Measurements from ENCODE around the gene NANS. TPM values are rescaled to one million over a fixed set of nuclear protein-coding genes. Genes with fewer than 3 reads are reported as not detected.
A peak's percentile ranks its signal among the peaks of the same experiment; 100 is the strongest.

The NANS gene
- total and polyA plus RNA-seq, 10 of the 15 experiments (the other 5 are each of a cell fraction or from before 2014, with no cell fraction given), result 21.0 to 126 (median 52.3) TPM

DNA sequence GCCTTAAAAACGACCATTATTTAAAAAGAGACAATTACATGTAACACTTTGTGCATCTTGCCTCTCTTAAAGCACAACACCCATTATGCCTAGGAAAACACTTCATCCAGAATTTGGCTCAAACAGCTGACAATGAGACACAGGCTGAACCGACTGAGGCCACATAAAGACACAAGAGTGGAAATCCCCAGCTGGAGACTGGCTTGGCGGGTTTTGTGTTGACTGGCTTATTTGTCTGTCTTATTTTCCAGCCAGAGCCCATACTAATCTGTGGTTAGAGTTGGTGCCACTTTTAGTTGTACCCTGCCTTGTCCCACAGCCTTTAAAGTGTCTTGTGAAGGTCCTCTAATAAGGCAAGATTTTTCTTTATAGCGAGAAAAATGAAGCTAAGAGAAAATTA is 41.3 kb downstream of the NANS start (continued):
- no peak for TF ChIP-seq STAT1 (conservative IDR thresholded peaks at IDR 0.05)
- no peak for TF ChIP-seq NFYB (IDR thresholded peaks at IDR 0.05; ENCODE audit: insufficient read depth, low read depth, low read length)
- no peak for TF ChIP-seq BRCA1 (IDR thresholded peaks at IDR 0.05; ENCODE audit: low read depth, low read length)
- no peak for TF ChIP-seq ZNF274 (IDR thresholded peaks at IDR 0.05; ENCODE audit: insufficient read depth, insufficient read length)
- no peak for TF ChIP-seq PAX8 (IDR thresholded peaks at IDR 0.05)
- TF ChIP-seq, protein P1, sequence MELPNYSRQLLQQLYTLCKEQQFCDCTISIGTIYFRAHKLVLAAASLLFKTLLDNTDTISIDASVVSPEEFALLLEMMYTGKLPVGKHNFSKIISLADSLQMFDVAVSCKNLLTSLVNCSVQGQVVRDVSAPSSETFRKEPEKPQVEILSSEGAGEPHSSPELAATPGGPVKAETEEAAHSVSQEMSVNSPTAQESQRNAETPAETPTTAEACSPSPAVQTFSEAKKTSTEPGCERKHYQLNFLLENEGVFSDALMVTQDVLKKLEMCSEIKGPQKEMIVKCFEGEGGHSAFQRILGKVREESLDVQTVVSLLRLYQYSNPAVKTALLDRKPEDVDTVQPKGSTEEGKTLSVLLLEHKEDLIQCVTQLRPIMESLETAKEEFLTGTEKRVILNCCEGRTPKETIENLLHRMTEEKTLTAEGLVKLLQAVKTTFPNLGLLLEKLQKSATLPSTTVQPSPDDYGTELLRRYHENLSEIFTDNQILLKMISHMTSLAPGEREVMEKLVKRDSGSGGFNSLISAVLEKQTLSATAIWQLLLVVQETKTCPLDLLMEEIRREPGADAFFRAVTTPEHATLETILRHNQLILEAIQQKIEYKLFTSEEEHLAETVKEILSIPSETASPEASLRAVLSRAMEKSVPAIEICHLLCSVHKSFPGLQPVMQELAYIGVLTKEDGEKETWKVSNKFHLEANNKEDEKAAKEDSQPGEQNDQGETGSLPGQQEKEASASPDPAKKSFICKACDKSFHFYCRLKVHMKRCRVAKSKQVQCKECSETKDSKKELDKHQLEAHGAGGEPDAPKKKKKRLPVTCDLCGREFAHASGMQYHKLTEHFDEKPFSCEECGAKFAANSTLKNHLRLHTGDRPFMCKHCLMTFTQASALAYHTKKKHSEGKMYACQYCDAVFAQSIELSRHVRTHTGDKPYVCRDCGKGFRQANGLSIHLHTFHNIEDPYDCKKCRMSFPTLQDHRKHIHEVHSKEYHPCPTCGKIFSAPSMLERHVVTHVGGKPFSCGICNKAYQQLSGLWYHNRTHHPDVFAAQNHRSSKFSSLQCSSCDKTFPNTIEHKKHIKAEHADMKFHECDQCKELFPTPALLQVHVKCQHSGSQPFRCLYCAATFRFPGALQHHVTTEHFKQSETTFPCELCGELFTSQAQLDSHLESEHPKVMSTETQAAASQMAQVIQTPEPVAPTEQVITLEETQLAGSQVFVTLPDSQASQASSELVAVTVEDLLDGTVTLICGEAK (IDR thresholded peaks at IDR 0.05; ENCODE audit: borderline replicate concordance), result no peak
- TF ChIP-seq CUX1 (IDR thresholded peaks at IDR 0.05; ENCODE audit: insufficient replicate concordance, low read depth, low read length), result no peak
- TF ChIP-seq RUNX3 (IDR thresholded peaks at IDR 0.05; ENCODE audit: low read length), result peak; percentile 85
- no peak for TF ChIP-seq POLR2AphosphoS2 (IDR thresholded peaks at IDR 0.05; ENCODE audit: low read depth, low read length)
- TF ChIP-seq MEF2A (IDR thresholded peaks at IDR 0.05; ENCODE audit: insufficient read depth, low read depth, low read length), result no peak
- no peak for TF ChIP-seq HCFC1 (IDR thresholded peaks at IDR 0.05; ENCODE audit: low read length)
- TF ChIP-seq PRDM15 (CRISPR knock-in tag; IDR thresholded peaks at IDR 0.05), result no peak
- no peak for TF ChIP-seq NR2F1 (conservative IDR thresholded peaks at IDR 0.05)
- TF ChIP-seq MTA3 (IDR thresholded peaks at IDR 0.05; ENCODE audit: borderline replicate concordance, low read length), result no peak; the same call in 1 of the 2 replicates
- TF ChIP-seq RFX5 (IDR thresholded peaks at IDR 0.05; ENCODE audit: low read depth, low read length), result no peak
- TF ChIP-seq, protein P2, sequence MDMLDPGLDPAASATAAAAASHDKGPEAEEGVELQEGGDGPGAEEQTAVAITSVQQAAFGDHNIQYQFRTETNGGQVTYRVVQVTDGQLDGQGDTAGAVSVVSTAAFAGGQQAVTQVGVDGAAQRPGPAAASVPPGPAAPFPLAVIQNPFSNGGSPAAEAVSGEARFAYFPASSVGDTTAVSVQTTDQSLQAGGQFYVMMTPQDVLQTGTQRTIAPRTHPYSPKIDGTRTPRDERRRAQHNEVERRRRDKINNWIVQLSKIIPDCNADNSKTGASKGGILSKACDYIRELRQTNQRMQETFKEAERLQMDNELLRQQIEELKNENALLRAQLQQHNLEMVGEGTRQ (IDR thresholded peaks at IDR 0.05; ENCODE audit: borderline replicate concordance, low read depth, low read length), result no peak
- no peak for TF ChIP-seq RBBP5 (conservative IDR thresholded peaks at IDR 0.05)
- TF ChIP-seq CREB1 (IDR thresholded peaks at IDR 0.05; ENCODE audit: low read depth), result no peak
- no peak for TF ChIP-seq YBX1 (IDR thresholded peaks at IDR 0.05)

Measured in GM12878 (cell line).